Smooth muscle cell (in vitro differentiated cells): ENCODE results near the gene ZC3H7B. TPM values are rescaled to one million over a fixed set of nuclear protein-coding genes. Genes with fewer than 3 reads are reported as not detected.
"Not testable (repeated sequence)": the region's sequence is repeated elsewhere in the genome, so short reads cannot be mapped to it uniquely, and the experiment has no call there.

Experiments
- DNase-seq: peaks from one replicate; lab custom pipeline; 2025; ENCODE audit not compliant: unreplicated experiment; lab: John Stamatoyannopoulos, UW
- H2AFZ ChIP-seq: fragments of 200-600 bp; sonication (generic); 2 replicates; pipeline ENCODE4 v1.6.0; 2016; ENCODE audit warnings: antibody characterized with exemption, low read depth, mild to moderate bottlenecking
- H3F3A ChIP-seq: fragments of 200-600 bp; sonication (generic); 2 replicates; pipeline ENCODE4 v1.6.0; 2017; ENCODE audit warnings: antibody characterized with exemption, low read depth
- H3K27ac ChIP-seq: fragments of 200-600 bp; sonication (generic); 2 replicates; pipeline ENCODE4 v1.5.1; 2016; ENCODE audit warnings: low read depth, mild to moderate bottlenecking
- H3K27me3 ChIP-seq: fragments of 200-600 bp; sonication (generic); 2 replicates; pipeline ENCODE4 v1.6.1; 2016; ENCODE audit warnings: low read depth, mild to moderate bottlenecking
- H3K36me3 ChIP-seq: fragments of 200-600 bp; sonication (generic); 2 replicates; pipeline ENCODE4 v1.5.1; 2016; ENCODE audit warnings: low read depth
- H3K4me1 ChIP-seq: fragments of 200-600 bp; sonication (generic); 2 replicates; pipeline ENCODE4 v1.5.1; 2016; ENCODE audit warnings: low read depth
- H3K4me2 ChIP-seq: fragments of 200-600 bp; sonication (generic); 2 replicates; pipeline ENCODE4 v1.6.0; 2016; ENCODE audit warnings: mild to moderate bottlenecking
- H3K4me3 ChIP-seq: fragments of 200-600 bp; sonication (generic); 2 replicates; pipeline ENCODE4 v1.5.1; 2016; ENCODE audit warnings: mild to moderate bottlenecking
- H3K79me2 ChIP-seq: fragments of 200-600 bp; sonication (generic); 2 replicates; pipeline ENCODE4 v1.6.0; 2016; ENCODE audit warnings: low read depth, mild to moderate bottlenecking
- H3K9ac ChIP-seq: fragments of 200-600 bp; sonication (generic); 2 replicates; pipeline ENCODE4 v1.6.0; 2016; ENCODE audit warnings: low read depth
- H3K9me3 ChIP-seq: fragments of 200-600 bp; sonication (generic); replicated peaks from 2 replicates; pipeline ENCODE4 v1.5.1; 2016; ENCODE audit warnings: low read depth
- H4K20me1 ChIP-seq: fragments of 200-600 bp; sonication (generic); 2 replicates; pipeline ENCODE4 v1.6.0; 2016; ENCODE audit warnings: low read depth
- WGBS: methylation state at CpG from one replicate; pipeline ENCODE4 v1.1.7; 2016; ENCODE audit warnings: low lambda C conversion rate; 5-methylcytosine and 5-hydroxymethylcytosine counted together
- polyA plus RNA-seq: library from polyadenylated mRNA; unstranded; fragments of >200 nt; fragmentation: Nextera tagmentation; extraction: Ambion mirVana; gene quantifications from 2 replicates; pipeline ENCODE4 v1.2.1, GENCODE V29; 2016
- total RNA-seq: library from RNA; depleted of rRNA; stranded (reverse); fragments of >200 nt; gene quantifications from 2 replicates; pipeline ENCODE4 v1.2.3, GENCODE V29; 2014
- TF ChIP-seq, protein P1 (sequence below): fragments of 200-600 bp; sonication (generic); IDR thresholded peaks from 2 replicates; pipeline ENCODE4 v1.5.1; 2017; ENCODE audit warnings: borderline replicate concordance, mild to moderate bottlenecking, antibody characterized with exemption; ENCODE audit not compliant: insufficient read depth, poor library complexity, severe bottlenecking

The ZC3H7B gene
- total and polyA plus RNA-seq, 2 experiments from 2014 or later = 3.7 to 20.6 TPM

DNA sequence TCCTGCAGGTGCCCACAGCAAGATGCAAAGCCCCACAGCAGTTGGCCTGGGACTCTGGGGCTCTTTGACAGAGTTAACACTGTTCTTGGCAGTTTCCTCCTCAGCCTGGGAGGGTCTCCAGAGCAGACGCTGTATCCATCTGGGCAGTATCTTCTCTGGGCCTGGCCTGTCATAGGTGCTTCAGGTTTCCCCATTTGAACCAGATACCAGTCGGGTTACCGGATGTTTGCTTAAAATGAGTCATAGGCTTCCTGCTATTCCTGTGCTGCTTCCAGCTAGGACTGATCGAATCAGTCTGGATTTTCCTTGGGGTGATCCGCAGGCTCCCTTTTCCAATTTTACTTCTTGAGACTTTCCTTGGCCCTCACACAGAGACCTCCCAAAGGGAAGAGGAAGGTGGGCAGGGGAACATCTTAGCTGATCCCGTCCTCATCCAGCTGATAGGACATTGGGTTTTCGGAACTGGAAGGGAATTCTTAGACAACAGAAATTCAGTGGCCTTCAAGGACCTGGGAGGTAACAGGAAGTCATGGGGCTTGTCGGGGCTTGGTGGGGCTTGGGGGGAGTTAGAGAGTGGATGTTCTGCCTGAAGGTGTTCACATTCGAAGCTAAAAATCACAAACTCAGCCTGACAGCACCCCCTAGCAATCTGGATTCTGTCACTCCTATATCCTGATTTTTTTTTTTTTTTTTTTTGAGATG lies 12.9 kb upstream of the ZC3H7B start:
- Histone ChIP-seq H3K4me2 (no peak overlapping the region), H2AFZ (peak overlapping the region; percentile 11), H3K4me3 (no peak overlapping the region), H3K27ac (peak overlapping the region; percentile 78), H3K9me3 (no peaks in the 10 kb centered on the region), H3F3A (peaks cover 7% of the 10 kb centered on the region), H4K20me1 (no peaks in the 10 kb centered on the region), H3K36me3 (no peaks in the 10 kb centered on the region), H3K79me2 (peaks cover 16% of the 10 kb centered on the region), H3K9ac (no peak overlapping the region), H3K27me3 (no peaks in the 10 kb centered on the region), H3K4me1 (peaks cover 17% of the 10 kb centered on the region)
- no peak for DNase-seq
- WGBS = 39% methylated on average over 9 of the region's 9 CpGs
- TF ChIP-seq, protein P1, sequence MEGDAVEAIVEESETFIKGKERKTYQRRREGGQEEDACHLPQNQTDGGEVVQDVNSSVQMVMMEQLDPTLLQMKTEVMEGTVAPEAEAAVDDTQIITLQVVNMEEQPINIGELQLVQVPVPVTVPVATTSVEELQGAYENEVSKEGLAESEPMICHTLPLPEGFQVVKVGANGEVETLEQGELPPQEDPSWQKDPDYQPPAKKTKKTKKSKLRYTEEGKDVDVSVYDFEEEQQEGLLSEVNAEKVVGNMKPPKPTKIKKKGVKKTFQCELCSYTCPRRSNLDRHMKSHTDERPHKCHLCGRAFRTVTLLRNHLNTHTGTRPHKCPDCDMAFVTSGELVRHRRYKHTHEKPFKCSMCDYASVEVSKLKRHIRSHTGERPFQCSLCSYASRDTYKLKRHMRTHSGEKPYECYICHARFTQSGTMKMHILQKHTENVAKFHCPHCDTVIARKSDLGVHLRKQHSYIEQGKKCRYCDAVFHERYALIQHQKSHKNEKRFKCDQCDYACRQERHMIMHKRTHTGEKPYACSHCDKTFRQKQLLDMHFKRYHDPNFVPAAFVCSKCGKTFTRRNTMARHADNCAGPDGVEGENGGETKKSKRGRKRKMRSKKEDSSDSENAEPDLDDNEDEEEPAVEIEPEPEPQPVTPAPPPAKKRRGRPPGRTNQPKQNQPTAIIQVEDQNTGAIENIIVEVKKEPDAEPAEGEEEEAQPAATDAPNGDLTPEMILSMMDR = no peak

DNA sequence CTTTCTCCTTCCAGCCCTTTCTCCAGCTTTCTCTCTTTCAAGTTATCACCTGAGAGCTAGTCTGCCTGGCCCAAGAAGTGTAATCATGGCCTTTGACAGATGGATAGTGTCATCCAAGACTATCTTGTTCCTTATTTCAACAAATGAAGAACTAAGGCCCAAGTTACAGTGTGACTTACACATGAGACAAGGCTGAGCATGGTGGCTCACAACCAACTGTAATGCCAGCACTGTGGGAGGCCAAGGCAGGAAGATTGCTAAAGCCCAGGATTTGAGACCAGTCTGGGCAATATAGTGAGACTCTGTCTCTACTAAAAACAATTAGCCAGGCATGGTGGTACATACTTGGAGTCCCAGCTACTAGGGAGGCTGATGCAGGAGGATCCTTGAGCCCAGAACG lies 11.7 kb upstream of the ZC3H7B start:
- peaks cover 16% of the 10 kb centered on the region for H3K4me1 ChIP-seq
- H3K4me2 ChIP-seq = no peak overlapping the region
- DNase-seq = no peak
- H4K20me1 ChIP-seq = no peaks in the 10 kb centered on the region
- no peak overlapping the region for H3K4me3 ChIP-seq
- H3F3A ChIP-seq = peaks cover 5% of the 10 kb centered on the region
- 91% methylated on average over 1 of the region's 1 CpG for WGBS
- no peaks in the 10 kb centered on the region for H3K9me3 ChIP-seq
- no peak overlapping the region for H3K27ac ChIP-seq
- H2AFZ ChIP-seq = no peak overlapping the region
- peaks cover 3% of the 10 kb centered on the region for H3K79me2 ChIP-seq
- no peak overlapping the region for H3K9ac ChIP-seq
- no peaks in the 10 kb centered on the region for H3K36me3 ChIP-seq
- H3K27me3 ChIP-seq = no peaks in the 10 kb centered on the region
- TF ChIP-seq, protein P1 = no peak

DNA sequence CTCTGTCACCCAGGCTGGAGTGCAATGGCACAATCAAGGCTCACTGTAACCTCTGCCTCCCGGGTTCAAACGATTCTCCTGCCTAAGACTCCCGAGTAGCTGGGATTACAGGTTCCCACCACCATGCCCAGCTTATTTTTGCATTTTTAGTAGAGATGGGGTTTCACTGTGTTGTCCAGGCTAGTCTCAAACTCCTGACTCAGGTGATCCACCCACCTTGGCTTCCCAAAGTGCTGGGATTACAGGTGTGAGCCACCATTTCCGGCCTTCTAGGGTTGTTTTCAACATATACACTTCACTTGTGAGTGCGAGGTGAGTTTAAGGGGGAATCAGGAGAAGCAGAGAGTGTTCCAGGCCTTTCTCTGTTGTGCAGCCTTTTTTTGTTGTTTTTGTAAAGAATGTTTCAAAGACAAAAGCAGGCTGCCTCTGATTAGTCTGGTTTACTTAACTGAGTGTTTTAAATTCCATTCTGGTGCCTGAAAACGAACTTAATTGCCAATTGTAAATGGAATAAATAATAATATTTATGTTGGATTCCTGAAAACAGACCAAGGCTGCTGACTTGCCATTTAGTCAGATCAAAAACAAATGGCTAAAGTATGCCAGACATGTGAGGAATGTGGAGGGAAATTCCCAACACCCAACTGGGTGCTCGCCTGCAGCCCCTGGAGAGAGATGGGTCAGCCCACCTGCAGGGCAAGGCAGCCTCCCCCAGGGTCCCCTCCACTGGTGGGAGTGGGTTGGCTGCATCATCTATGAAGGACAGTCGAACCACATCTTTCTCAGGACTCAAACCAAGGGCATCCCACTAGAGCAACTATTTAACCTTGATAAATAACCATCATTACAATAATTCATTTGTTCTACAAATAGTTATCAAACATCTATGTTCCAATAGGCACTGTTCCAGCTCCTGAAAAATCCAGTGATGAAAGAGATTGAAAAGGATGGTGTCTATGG lies 10.8 kb upstream of the ZC3H7B start:
- Histone ChIP-seq H3K36me3 (no peaks in the 10 kb centered on the region), H4K20me1 (no peaks in the 10 kb centered on the region), H3K9ac (no peak overlapping the region), H3K9me3 (no peaks in the 10 kb centered on the region), H3F3A (no peaks in the 10 kb centered on the region), H3K27me3 (no peaks in the 10 kb centered on the region), H3K4me2 (peak overlapping the region; percentile 61), H3K4me1 (peaks cover 11% of the 10 kb centered on the region), H3K27ac (peak overlapping the region; percentile 77), H3K79me2 (no peaks in the 10 kb centered on the region), H2AFZ (no peak overlapping the region), H3K4me3 (no peak overlapping the region)
- TF ChIP-seq, protein P1 = no peak
- DNase-seq = no peak
- 55% methylated on average over 8 of the region's 8 CpGs for WGBS

DNA sequence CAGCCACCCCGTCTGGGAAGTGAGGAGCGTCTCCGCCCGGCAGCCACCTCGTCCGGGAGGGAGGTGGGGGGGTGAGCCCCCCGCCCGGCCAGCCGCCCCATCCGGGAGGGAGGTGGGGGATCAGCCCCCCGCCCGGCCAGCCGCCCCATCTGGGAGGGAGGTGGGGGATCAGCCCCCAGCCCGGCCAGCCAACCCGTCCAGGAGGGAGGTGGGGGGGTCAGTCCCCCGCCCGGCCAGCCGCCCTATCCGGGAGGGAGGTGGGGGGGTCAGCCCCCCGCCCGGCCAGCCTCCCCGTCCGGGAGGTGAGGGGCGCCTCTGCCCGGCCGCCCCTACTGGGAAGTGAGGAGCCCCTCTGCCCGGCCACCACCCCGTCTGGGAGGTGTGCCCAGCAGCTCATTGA lies 6.5 kb upstream of the ZC3H7B start:
- H3K79me2 ChIP-seq, H3K27ac ChIP-seq, H3K9ac ChIP-seq, H3K4me1 ChIP-seq, H3F3A ChIP-seq, H3K27me3 ChIP-seq, H3K4me3 ChIP-seq, H3K4me2 ChIP-seq, H2AFZ ChIP-seq, H3K9me3 ChIP-seq, H4K20me1 ChIP-seq, DNase-seq, H3K36me3 ChIP-seq: not testable (repeated sequence)
- whole genome bisulfite sequencing = no CpG with 5 or more reads among the region's 28 CpGs
